IPS-18a (cell line): ENCODE measurements around the gene RERG.

Experiments used
- H3K27ac ChIP-seq: one replicate; pipeline ENCODE4 v1.5.1; 2013; ENCODE audit warnings: low read length
- H3K27me3 ChIP-seq: one replicate; pipeline ENCODE4 v1.6.1; 2013; ENCODE audit warnings: mild to moderate bottlenecking, low read length; ENCODE audit not compliant: control insufficient read depth, insufficient read depth
- H3K36me3 ChIP-seq: one replicate; pipeline ENCODE4 v1.6.1; 2013; ENCODE audit warnings: low read depth, low read length; ENCODE audit not compliant: control insufficient read depth
- H3K4me1 ChIP-seq: one replicate; pipeline ENCODE4 v1.6.1; 2013; ENCODE audit warnings: low read depth, low read length; ENCODE audit not compliant: control insufficient read depth
- H3K4me3 ChIP-seq: one replicate; pipeline ENCODE4 v1.5.1; 2013; ENCODE audit warnings: low read length
- H3K9ac ChIP-seq: one replicate; pipeline ENCODE4 v1.6.1; 2013; ENCODE audit warnings: mild to moderate bottlenecking, low read length, moderate library complexity
- H3K9me3 ChIP-seq: one replicate; pipeline ENCODE4 v1.6.1; 2013; ENCODE audit warnings: low read depth, low read length; ENCODE audit not compliant: control insufficient read depth

The RERG gene

DNA sequence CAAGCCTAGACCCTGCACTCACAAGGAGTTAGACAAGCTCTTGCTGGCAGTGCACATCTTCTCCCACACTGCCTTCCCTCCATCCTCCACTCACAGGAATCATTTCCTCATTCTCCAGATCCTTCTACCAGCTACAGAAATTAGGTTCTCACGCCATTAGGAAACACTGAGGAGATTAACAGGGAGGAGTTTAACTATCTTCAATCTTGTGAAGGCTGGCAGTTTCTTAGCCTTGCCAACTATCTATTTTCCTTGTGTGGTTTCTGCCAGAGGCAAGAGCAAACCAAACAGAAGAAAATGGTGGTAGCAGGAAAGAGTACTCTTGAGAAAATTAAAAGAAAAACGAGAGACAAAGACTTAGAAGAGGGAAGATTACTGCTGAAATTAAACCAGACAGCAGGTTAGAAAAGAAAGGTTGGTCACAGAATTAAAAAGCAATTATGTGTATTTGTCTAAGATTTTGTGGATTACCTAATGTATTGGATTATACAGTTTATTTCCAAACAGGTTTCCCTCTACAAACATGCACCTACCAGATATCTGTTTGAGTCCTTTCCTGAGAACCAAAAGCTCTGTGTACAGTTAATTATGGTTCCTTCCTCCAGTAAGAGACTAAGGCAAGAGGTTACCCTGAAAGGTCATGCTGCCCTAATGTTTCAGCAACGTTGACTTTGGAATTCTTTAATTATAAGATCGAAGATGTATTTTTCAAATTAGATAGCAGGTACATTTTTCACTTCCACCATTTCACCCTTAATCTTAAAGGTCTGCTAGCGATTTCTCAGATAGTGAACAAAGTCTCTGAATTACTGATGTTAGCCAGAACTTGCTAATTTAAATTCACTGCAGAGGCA is 5.0 kb downstream of the RERG start:
- Histone ChIP-seq H3K9me3 (no peaks in the 10 kb centered on the region), H3K4me1 (peaks cover 4% of the 10 kb centered on the region), H3K36me3 (no peaks in the 10 kb centered on the region), H3K9ac (no peak overlapping the region), H3K4me3 (no peak overlapping the region), H3K27ac (no peak overlapping the region), H3K27me3 (peaks cover 15% of the 10 kb centered on the region)

- no peak overlapping the region for H3K4me3 ChIP-seq
- H3K9ac ChIP-seq, result no peak overlapping the region
- no peaks in the 10 kb centered on the region for H3K36me3 ChIP-seq
- H3K4me1 ChIP-seq, result no peaks in the 10 kb centered on the region
- peaks cover 4% of the 10 kb centered on the region for H3K27me3 ChIP-seq
- H3K27ac ChIP-seq, result no peak overlapping the region
- no peaks in the 10 kb centered on the region for H3K9me3 ChIP-seq
These were observed 6.2 kb downstream of the RERG start for GRCh38 chr12:15214851-15215601.

- Histone ChIP-seq H3K9me3 (no peaks in the 10 kb centered on the region), H3K4me1 (no peaks in the 10 kb centered on the region), H3K4me3 (no peak overlapping the region), H3K9ac (no peak overlapping the region), H3K27me3 (no peaks in the 10 kb centered on the region), H3K36me3 (no peaks in the 10 kb centered on the region), H3K27ac (no peak overlapping the region)
These were observed 8.3 kb downstream of the RERG start for GRCh38 chr12:15212930-15213329.

GRCh38 chr12:15209782-15210181 is 11.4 kb downstream of the RERG start:
- Histone ChIP-seq H3K9me3 (no peaks in the 10 kb centered on the region), H3K4me1 (peaks cover 12% of the 10 kb centered on the region), H3K4me3 (no peak overlapping the region), H3K27ac (no peak overlapping the region), H3K9ac (no peak overlapping the region), H3K27me3 (no peaks in the 10 kb centered on the region), H3K36me3 (no peaks in the 10 kb centered on the region)

- no peak overlapping the region for H3K9ac ChIP-seq
- no peaks in the 10 kb centered on the region for H3K9me3 ChIP-seq
- H3K4me1 ChIP-seq, result peaks cover 12% of the 10 kb centered on the region
- H3K36me3 ChIP-seq, result no peaks in the 10 kb centered on the region
- no peak overlapping the region for H3K4me3 ChIP-seq
- no peaks in the 10 kb centered on the region for H3K27me3 ChIP-seq
- no peak overlapping the region for H3K27ac ChIP-seq
These were observed 12.2 kb downstream of the RERG start for GRCh38 chr12:15208871-15209656.

DNA sequence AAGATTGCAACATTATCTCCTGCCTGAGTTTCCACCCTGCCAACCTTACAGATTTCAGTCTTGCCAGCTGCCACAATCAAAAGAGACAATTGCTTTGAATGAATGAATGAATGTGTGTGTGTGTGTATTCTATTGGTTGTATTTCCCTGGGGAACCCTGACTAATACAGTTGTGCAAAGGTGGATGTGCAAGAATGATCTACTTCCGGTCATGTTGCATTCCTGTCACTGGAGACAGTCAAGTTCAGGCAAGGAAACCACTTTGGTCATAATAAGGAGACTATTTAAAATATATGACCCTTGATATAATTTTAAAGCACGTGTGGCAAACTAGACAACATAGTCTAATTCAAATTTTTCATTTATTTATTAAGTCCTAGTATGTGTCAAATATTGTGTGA is 13.1 kb downstream of the RERG start:
- H3K9me3 ChIP-seq, result no peaks in the 10 kb centered on the region
- H3K9ac ChIP-seq, result no peak overlapping the region
- H3K27ac ChIP-seq, result no peak overlapping the region

DNA sequence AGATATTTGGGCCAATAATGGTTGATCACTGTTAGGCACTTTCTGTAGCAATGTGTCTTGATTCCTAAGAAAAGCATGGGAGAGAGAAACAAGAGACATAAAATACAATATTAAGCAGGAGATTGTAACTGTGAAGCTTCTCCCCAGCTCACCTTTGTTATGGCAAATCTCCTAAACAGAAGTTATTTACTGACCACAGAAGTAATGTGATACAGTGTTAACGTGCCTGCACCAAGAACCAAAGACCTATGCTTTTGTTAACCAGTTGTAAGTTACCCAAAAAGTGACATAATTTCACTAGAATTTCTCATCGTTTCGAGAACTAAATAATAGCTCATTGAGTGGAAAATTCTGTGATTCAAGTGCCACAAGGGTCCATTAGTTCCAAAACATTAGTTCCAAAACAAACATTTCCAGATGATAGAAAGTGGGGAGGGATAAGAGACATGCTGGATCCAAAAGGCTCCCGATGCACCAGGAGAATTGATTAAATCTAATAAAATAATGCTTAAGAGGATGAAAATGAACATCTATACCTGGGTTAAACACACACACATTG is 14.3 kb downstream of the RERG start:
- Histone ChIP-seq H3K9ac (no peak overlapping the region), H3K27ac (no peak overlapping the region), H3K36me3 (no peaks in the 10 kb centered on the region)

More for the DNA sequence above, 13.1 kb downstream of the RERG start:
- Histone ChIP-seq H3K4me1 (peaks cover 12% of the 10 kb centered on the region), H3K27me3 (no peaks in the 10 kb centered on the region), H3K4me3 (no peak overlapping the region), H3K36me3 (no peaks in the 10 kb centered on the region)

GRCh38 chr12:15206338-15206737 is 14.9 kb downstream of the RERG start:
- H3K9ac ChIP-seq, result no peak overlapping the region
- no peaks in the 10 kb centered on the region for H3K9me3 ChIP-seq
- H3K27ac ChIP-seq, result no peak overlapping the region
- no peak overlapping the region for H3K4me3 ChIP-seq
- peaks cover 12% of the 10 kb centered on the region for H3K4me1 ChIP-seq
- H3K36me3 ChIP-seq, result no peaks in the 10 kb centered on the region
- no peaks in the 10 kb centered on the region for H3K27me3 ChIP-seq

More for the DNA sequence above, 14.3 kb downstream of the RERG start:
- Histone ChIP-seq H3K9me3 (no peaks in the 10 kb centered on the region), H3K27me3 (no peaks in the 10 kb centered on the region), H3K4me1 (peaks cover 12% of the 10 kb centered on the region), H3K4me3 (no peak overlapping the region)

- no peak overlapping the region for H3K27ac ChIP-seq
- no peaks in the 10 kb centered on the region for H3K36me3 ChIP-seq
- no peak overlapping the region for H3K4me3 ChIP-seq
- peaks cover 12% of the 10 kb centered on the region for H3K4me1 ChIP-seq
- no peak overlapping the region for H3K9ac ChIP-seq
- no peaks in the 10 kb centered on the region for H3K27me3 ChIP-seq
- no peaks in the 10 kb centered on the region for H3K9me3 ChIP-seq
These were observed 15.7 kb downstream of the RERG start for GRCh38 chr12:15205341-15206010.

DNA sequence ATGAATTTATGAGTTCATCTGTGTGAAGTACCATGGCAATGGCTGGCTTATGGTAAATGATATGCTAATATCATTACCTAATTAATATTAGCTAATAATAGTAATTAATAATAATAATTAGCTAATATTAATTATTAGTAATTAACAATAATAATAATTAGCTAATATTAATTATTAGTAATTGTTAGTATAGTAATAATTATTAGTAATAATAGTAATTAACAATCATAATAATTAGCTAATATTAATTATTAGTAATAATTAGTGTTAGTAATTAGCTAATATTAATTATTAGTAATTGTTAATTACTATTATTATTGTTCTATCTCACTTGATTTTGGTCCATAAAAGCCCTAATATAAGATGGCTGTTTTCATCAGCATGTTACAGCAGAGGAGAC is 19.8 kb downstream of the RERG start:
- no peaks in the 10 kb centered on the region for H3K9me3 ChIP-seq
- H3K4me1 ChIP-seq, result peaks cover 4% of the 10 kb centered on the region
- no peaks in the 10 kb centered on the region for H3K27me3 ChIP-seq
- no peak overlapping the region for H3K4me3 ChIP-seq
- H3K9ac ChIP-seq, result no peak overlapping the region
- H3K36me3 ChIP-seq, result no peaks in the 10 kb centered on the region
- no peak overlapping the region for H3K27ac ChIP-seq

GRCh38 chr12:15201056-15201455 is 20.2 kb downstream of the RERG start:
- Histone ChIP-seq H3K9me3 (no peaks in the 10 kb centered on the region), H3K4me3 (no peak overlapping the region), H3K9ac (no peak overlapping the region), H3K36me3 (no peaks in the 10 kb centered on the region), H3K27ac (no peak overlapping the region), H3K27me3 (no peaks in the 10 kb centered on the region), H3K4me1 (peaks cover under 1% of the 10 kb centered on the region)
